HG02970 (cell line): Measurements from ENCODE around the gene UACA.
"Not testable (repeated sequence)": the region's sequence is repeated elsewhere in the genome, so short reads cannot be mapped to it uniquely, and the experiment has no call there.

Source experiments
- ATAC-seq: cut with Tn5 transposase; IDR thresholded peaks from one replicate; pipeline ENCODE4 v1.9.1; 2021; ENCODE audit warnings: mild to moderate bottlenecking, moderate library complexity, moderate number of reproducible peaks; ENCODE audit not compliant: unreplicated experiment, low FRiP score

The UACA gene

GRCh38 chr15:70763120-70763949 lies at the start of gene UACA:
UACA (minus strand) TSS chr15:70763558; CDS start chr15:70763407, 151 bp downstream.
- ATAC-seq: no peak

GRCh38 chr15:70812827-70813364 lies 49.5 kb upstream of the UACA start:
- no peak for ATAC-seq

- ATAC-seq: no peak
Observed at GRCh38 chr15:70810916-70811578, 47.7 kb upstream of the UACA start.

GRCh38 chr15:70806992-70807712 lies 43.8 kb upstream of the UACA start:
- no peak for ATAC-seq

- ATAC-seq: not testable (repeated sequence)
Observed at GRCh38 chr15:70804388-70804787, 41.0 kb upstream of the UACA start.

- ATAC-seq: no peak
Observed at GRCh38 chr15:70802629-70803028, 39.3 kb upstream of the UACA start.

- ATAC-seq: no peak
Observed at GRCh38 chr15:70801109-70801508, 37.8 kb upstream of the UACA start.

- ATAC-seq: no peak
Observed at GRCh38 chr15:70799667-70800450, 36.5 kb upstream of the UACA start.

GRCh38 chr15:70797464-70797863 lies 34.1 kb upstream of the UACA start:
- no peak for ATAC-seq

GRCh38 chr15:70796516-70797310 lies 33.4 kb upstream of the UACA start:
- no peak for ATAC-seq

GRCh38 chr15:70795311-70795665 lies 31.9 kb upstream of the UACA start:
- ATAC-seq: no peak

- ATAC-seq: no peak
Observed at GRCh38 chr15:70794596-70795310, 31.4 kb upstream of the UACA start.

GRCh38 chr15:70793694-70794093 lies 30.3 kb upstream of the UACA start:
- no peak for ATAC-seq

- no peak for ATAC-seq
Observed at GRCh38 chr15:70792171-70792573, 28.8 kb upstream of the UACA start.

- ATAC-seq: no peak
Observed at GRCh38 chr15:70791259-70791658, 27.9 kb upstream of the UACA start.

GRCh38 chr15:70789213-70789612 lies 25.9 kb upstream of the UACA start:
- no peak for ATAC-seq

- ATAC-seq: no peak
Observed at GRCh38 chr15:70788114-70789049, 25.0 kb upstream of the UACA start.

GRCh38 chr15:70786996-70787395 lies 23.6 kb upstream of the UACA start:
- no peak for ATAC-seq
